GM12878 (cell line): Measurements from ENCODE around the gene GEMIN2. TPM values are rescaled to one million over a fixed set of nuclear protein-coding genes. Genes with fewer than 3 reads are reported as not detected.
A peak's percentile ranks its signal among the peaks of the same experiment; 100 is the strongest.

Experiments used
- ATAC-seq: fragments of 200-7000 bp; cut with Tn5 transposase; 3 replicates; pipeline ENCODE4 v1.9.1; 2020; ENCODE audit warnings: mild to moderate bottlenecking, moderate library complexity
- Bru-seq: library from RNA; stranded (reverse); fragments of 400-500 nt; gene quantifications from one replicate; lab custom pipeline; 2021; lab: Mats Ljungman, UMichigan
- BruChase-seq, 2 experiments: library from RNA; stranded (reverse); fragments of 400-500 nt; gene quantifications; one replicate each; lab custom pipeline; 2021; lab: Mats Ljungman, UMichigan
- BruUV-seq: library from RNA; stranded (reverse); fragments of 400-500 nt; replicated peaks from 2 replicates; lab custom pipeline; 2021; lab: Mats Ljungman, UMichigan
- CTCF ChIA-PET: fragments of 300-600 bp; sonication (Branson Sonifier 250); formaldehyde crosslinking; extraction: SDS; loops from one replicate; lab custom pipeline; 2021; ENCODE audit warnings: inconsistent platforms; lab: Yijun Ruan, JAX
- POLR2A ChIA-PET: fragments of 350-600 bp; formaldehyde crosslinking; extraction: SDS; loops from one replicate; lab custom pipeline; 2021; ENCODE audit warnings: inconsistent platforms; lab: Charles Lee
- RAD21 ChIA-PET: fragments of 300-600 bp; sonication (Branson Sonifier 250); formaldehyde crosslinking; loops from one replicate; lab custom pipeline; 2023; ENCODE audit warnings: antibody characterized with exemption; ENCODE audit not compliant: unreplicated experiment; lab: Charles Lee
- SMC1A ChIA-PET: fragments of 300-600 bp; sonication (Branson Sonifier 250); formaldehyde crosslinking; loops from one replicate; lab custom pipeline; 2023; ENCODE audit not compliant: unreplicated experiment, uncharacterized antibody; lab: Charles Lee
- DNase-seq: peaks from one replicate; pipeline ENCODE4 v3.0.0-alpha.2; 2011; ENCODE audit warnings: low read depth, low spot score
- FAIRE-seq: peaks from 3 replicates; lab custom pipeline; 2011; peaks lifted over from hg19 to GRCh38; lab: Jason Lieb, UNC
- H2AFZ ChIP-seq: 2 replicates; pipeline ENCODE4 v1.6.0; 2011; ENCODE audit warnings: low read depth, low read length, control low read depth; ENCODE audit not compliant: control insufficient read depth
- H3K27ac ChIP-seq: 2 replicates; pipeline ENCODE4 v1.5.1; 2011; ENCODE audit warnings: control low read depth; ENCODE audit not compliant: control insufficient read depth, insufficient read depth
- H3K27me3 ChIP-seq, 2 experiments: replicated peaks in 1 of 2; 2 replicates each; pipeline versions ENCODE4 v1.6.0 to v1.6.1; 2011; ENCODE audit warnings: low read length in 1 of 2; ENCODE audit not compliant: control insufficient read depth in 2 of 2, insufficient read depth in 2 of 2
- H3K36me3 ChIP-seq, 2 experiments: 2 replicates each; pipeline ENCODE4 v1.5.1; 2011; ENCODE audit warnings: low read length in 1 of 2; ENCODE audit not compliant: control insufficient read depth in 2 of 2, insufficient read depth in 2 of 2
- H3K4me1 ChIP-seq: 2 replicates; pipeline ENCODE4 v1.6.1; 2011; ENCODE audit warnings: mild to moderate bottlenecking, low read length, moderate library complexity, mixed read lengths; ENCODE audit not compliant: control insufficient read depth, insufficient read depth
- H3K4me2 ChIP-seq: 2 replicates; pipeline ENCODE4 v1.6.0; 2011; ENCODE audit warnings: control low read depth; ENCODE audit not compliant: control insufficient read depth, insufficient read depth
- H3K4me3 ChIP-seq: fragments of 200-600 bp; sonication (generic); 2 replicates; pipeline ENCODE4 v1.5.1; 2016
- H3K79me2 ChIP-seq: 2 replicates; pipeline ENCODE4 v1.6.0; 2011; ENCODE audit warnings: low read length; ENCODE audit not compliant: control insufficient read depth, insufficient read depth
- H3K9ac ChIP-seq: 2 replicates; pipeline ENCODE4 v1.8.0; 2011; ENCODE audit warnings: low read length, control low read depth, mixed read lengths; ENCODE audit not compliant: control insufficient read depth, insufficient read depth
- H3K9me3 ChIP-seq: replicated peaks from 3 replicates; pipeline ENCODE4 v1.5.1; 2011; ENCODE audit warnings: mild to moderate bottlenecking, low read length; ENCODE audit not compliant: control insufficient read depth, insufficient read depth
- H4K20me1 ChIP-seq: 2 replicates; pipeline ENCODE4 v1.6.0; 2011; ENCODE audit not compliant: control insufficient read depth, insufficient read depth
- CBX3 ChIP-seq: fragments of 200-600 bp; sonication (generic); IDR thresholded peaks from 2 replicates; pipeline ENCODE4 v1.6.1; 2016; ENCODE audit warnings: low read depth, borderline replicate concordance
- CREB1 ChIP-seq: IDR thresholded peaks from 2 replicates; pipeline ENCODE4 v1.6.1; 2012; ENCODE audit warnings: low read depth, mild to moderate bottlenecking, inconsistent platforms
- GABPA ChIP-seq: IDR thresholded peaks from 2 replicates; pipeline ENCODE4 v1.6.1; 2014; ENCODE audit warnings: antibody characterized with exemption, low read depth, mild to moderate bottlenecking, inconsistent platforms
- HDAC6 ChIP-seq: fragments of 200-600 bp; sonication (generic); IDR thresholded peaks from one replicate; pipeline ENCODE4 v1.8.0; 2017; ENCODE audit warnings: antibody characterized with exemption; ENCODE audit not compliant: unreplicated experiment
- HDGF ChIP-seq: fragments of 450-650 bp; IDR thresholded peaks from 2 replicates; pipeline ENCODE4 v1.6.1; 2016; ENCODE audit warnings: antibody characterized with exemption
- MXI1 ChIP-seq: fragments of 150-350 bp; IDR thresholded peaks from 2 replicates; pipeline ENCODE4 v1.6.1; 2011; ENCODE audit warnings: low read depth, mild to moderate bottlenecking, inconsistent platforms, low read length, improper control_type of control experiment
- NBN ChIP-seq: fragments of 450-650 bp; IDR thresholded peaks from 2 replicates; pipeline ENCODE4 v1.6.1; 2016
- NR2C1 ChIP-seq: fragments of 450-650 bp; IDR thresholded peaks from 2 replicates; pipeline ENCODE4 v1.6.1; 2017; ENCODE audit warnings: antibody characterized with exemption, mild to moderate bottlenecking, moderate library complexity
- NR2F1 ChIP-seq: fragments of 450-650 bp; conservative IDR thresholded peaks from 2 replicates; pipeline ENCODE4 v1.6.1; 2017; ENCODE audit warnings: mild to moderate bottlenecking
- POLR2A ChIP-seq: IDR thresholded peaks from 2 replicates; pipeline ENCODE4 v1.6.1; 2011; ENCODE audit warnings: low read depth, mild to moderate bottlenecking, low read length
- POLR2AphosphoS2 ChIP-seq: IDR thresholded peaks from 2 replicates; pipeline ENCODE4 v1.6.1; 2011; ENCODE audit warnings: low read depth, mild to moderate bottlenecking, low read length, improper control_type of control experiment, moderate library complexity
- SIX5 ChIP-seq: IDR thresholded peaks from 2 replicates; pipeline ENCODE4 v1.6.1; 2011; ENCODE audit warnings: mild to moderate bottlenecking, low read depth, low read length, moderate library complexity; ENCODE audit not compliant: severe bottlenecking
- SMARCA5 ChIP-seq: fragments of 450-650 bp; IDR thresholded peaks from 2 replicates; pipeline ENCODE4 v1.6.1; 2017; ENCODE audit warnings: mild to moderate bottlenecking
- SPI1 ChIP-seq: IDR thresholded peaks from 2 replicates; pipeline ENCODE4 v1.6.1; 2011; ENCODE audit warnings: low read depth, mild to moderate bottlenecking, low read length, moderate library complexity, borderline replicate concordance; ENCODE audit not compliant: insufficient read depth
- TCF12 ChIP-seq: IDR thresholded peaks from 2 replicates; pipeline ENCODE4 v1.6.1; 2011; ENCODE audit warnings: low read depth, mild to moderate bottlenecking, low read length
- WGBS: methylation state at CpG from one replicate; pipeline ENCODE4 v1.1.6; 2016; ENCODE audit warnings: low lambda C conversion rate; ENCODE audit not compliant: insufficient replicate concordance, insufficient coverage; ENCODE audit errors: missing lambda C conversion rate; 5-methylcytosine and 5-hydroxymethylcytosine counted together
- in situ Hi-C: fragments of 300-500 bp; cut with MboI; formaldehyde crosslinking; loops from 9 replicates; pipeline ENCODE4 v1.14.3; 2018; ENCODE audit warnings: mixed read lengths
- intact Hi-C: fragments of 100-400 bp; cut with micrococcal nuclease; formaldehyde crosslinking; loops from one replicate; pipeline ENCODE4 v1.14.2; 2022; ENCODE audit not compliant: unreplicated experiment
- long read RNA-seq, 2 experiments: library from polyadenylated mRNA; unstranded; transcript quantifications; one replicate each; pipeline ENCODE4 v2.0.0, GENCODE V29; 2019 to 2020
- polyA minus RNA-seq, 3 experiments: library from RNA; depleted of rRNA, polyadenylated mRNA; stranded (reverse); fragments of >200 nt; gene quantifications; 2 replicates each; pipeline ENCODE4 v1.2.3, GENCODE V29; 2011
- polyA plus RNA-seq, 11 experiments: library from polyadenylated mRNA; depleted of rRNA in 4 of 11; unstranded in 6 of 11; stranded (reverse) in 5 of 11; fragments of >200 nt; fragmentation: Nextera tagmentation in 4 of 11; fragmentation: Illumina TruSeq in 1 of 11; extraction: Ambion mirVana in 4 of 11; extraction: Trizol in 1 of 11; gene quantifications; 1 replicate in 1 of 11; 2 replicates in 10 of 11; pipeline versions ENCODE4 v1.2.1 to v1.2.3, GENCODE V29; 2011 to 2016; ENCODE audit warnings: inconsistent platforms in 2 of 11, missing spikeins in 2 of 11, low read depth in 1 of 11
- total RNA-seq, 4 experiments: library from RNA; depleted of rRNA in 3 of 4; stranded (reverse); fragments of >200 nt in 3 of 4; fragmentation: Illumina TruSeq in 1 of 4; extraction: Trizol in 1 of 4; gene quantifications; 2 replicates each; pipeline versions ENCODE4 v1.2.1 to v1.2.3, GENCODE V29; 2013 to 2021
- TF ChIP-seq, protein P1 (sequence below): IDR thresholded peaks from 2 replicates; pipeline ENCODE4 v1.6.1; 2012; ENCODE audit warnings: low read depth, low read length, improper control_type of control experiment

The GEMIN2 gene
- total RNA-seq (2013; cell fraction: nucleolus; rRNA removed): 35.1 and 36.7 TPM in 2 replicates
- total RNA-seq (2014; rRNA removed) (38.0 and 44.4 TPM in 2 replicates), total RNA-seq (2014; rRNA removed; fragmentation: Illumina TruSeq; extraction: Trizol) (37.4 and 38.8 TPM in 2 replicates), total RNA-seq (2021) (25.9 and 28.4 TPM in 2 replicates), polyA plus RNA-seq (2011; rRNA removed) (45.0 and 67.0 TPM in 2 replicates), polyA plus RNA-seq (2014; fragmentation: Illumina TruSeq; extraction: Trizol) (37.3 and 38.0 TPM in 2 replicates), polyA plus RNA-seq (2014; fragmentation: Nextera tagmentation; extraction: Ambion mirVana) (10 to 100 TPM; 51.5 to 69.3 TPM), polyA plus RNA-seq (2014; rRNA removed) (32.0 and 48.3 TPM in 2 replicates), polyA plus RNA-seq (2016; fragmentation: Nextera tagmentation; extraction: Ambion mirVana) (10 to 100 TPM; 47.3 to 52.6 TPM), polyA minus RNA-seq (2011; rRNA and poly(A)+ RNA removed) (13.7 and 13.8 TPM in 2 replicates), Bru-seq, nascent RNA (percentile 69 among the genes with signal in this experiment), BruChase-seq, experiment 1, labeled RNA remaining after a 6-hour chase (percentile 64 among the genes with signal in this experiment), BruChase-seq, experiment 2, labeled RNA remaining after a 2-hour chase (percentile 69 among the genes with signal in this experiment)
- polyA plus RNA-seq (2011; ENCODE audit: low read depth): 11.8 TPM
- polyA plus RNA-seq (2011; cell fraction: cytosol; rRNA removed): 24.2 TPM in 2 replicates
- 24.0 and 37.2 TPM in 2 replicates for polyA plus RNA-seq (2011; cell fraction: nucleus; rRNA removed)
- 21.1 and 23.5 TPM in 2 replicates for polyA plus RNA-seq (2012)
- polyA minus RNA-seq (2011; cell fraction: cytosol; rRNA and poly(A)+ RNA removed): 6.4 and 8.5 TPM in 2 replicates
- 10.9 and 14.5 TPM in 2 replicates for polyA minus RNA-seq (2011; cell fraction: nucleus; rRNA and poly(A)+ RNA removed)
- long read RNA-seq, experiment 1, transcript GEMIN2-202 (10 exons, 1,420 nt): major isoform, 14 of 25 reads
- long read RNA-seq, experiment 1, partial matches to known transcripts: 0 of 25 reads
- long read RNA-seq, experiment 1, other reads (novel, unspliced or antisense): 7 of 25 reads
- long read RNA-seq, experiment 2, transcript GEMIN2-202 (10 exons, 1,420 nt): major isoform, 101 of 166 reads
- long read RNA-seq, experiment 2, transcript GEMIN2-201 (9 exons, 1,094 nt): minor isoform, 9 of 166 reads
- long read RNA-seq, experiment 2, transcript GEMIN2-203 (9 exons, 801 nt): minor isoform, 16 of 166 reads
- long read RNA-seq, experiment 2, partial matches to known transcripts: 2 of 166 reads
- long read RNA-seq, experiment 2, other reads (novel, unspliced or antisense): 33 of 166 reads

- Histone ChIP-seq H3K27me3 (no peaks in the 10 kb centered on the region), H3K79me2 (peaks cover 15% of the 10 kb centered on the region), H3K4me3 (peak within 1 kb of the TSS; percentile 73), H4K20me1 (no peaks in the 10 kb centered on the region), H3K4me2 (peak within 1 kb of the TSS; percentile 67), H3K9me3 (peaks cover 3% of the 10 kb centered on the region; the same call in 2 of the 3 replicates), H2AFZ (peak within 1 kb of the TSS; percentile 84), H3K27ac (peak within 1 kb of the TSS; percentile 64), H3K4me1 (peaks cover 15% of the 10 kb centered on the region), H3K36me3 (peaks cover 0 to 3% of the 10 kb centered on the region in 2 experiments; a peak in 2 of 4 replicates), H3K9ac (peak within 1 kb of the TSS; percentile 63)
- ChIA-PET RAD21 (interaction anchor here (0.7 to 3.4 kb wide), 10 partner anchors 9 to 354 kb away, joined by 3 to 28 read pairs (median 4); partner anchors contain the start of genes SEC23A and TRAPPC6B), POLR2A (interaction anchor here (0.6 to 1.5 kb wide), 10 partner anchors 9 to 318 kb away, joined by 3 to 22 read pairs (median 4); partner anchors contain the start of genes FBXO33, SEC23A and TRAPPC6B), CTCF (interaction anchor here (0.8 to 3.3 kb wide), 5 partner anchors 9 to 312 kb away, joined by 3 to 13 read pairs (median 4); partner anchors contain the start of genes SEC23A and TRAPPC6B), SMC1A (interaction anchor here (0.8 to 4.7 kb wide), 15 partner anchors 10 to 357 kb away, joined by 3 to 39 read pairs (median 4); partner anchors contain the start of genes PNN, SEC23A and TRAPPC6B)
- peak; percentile 80 for FAIRE-seq
- BruUV-seq: TSS peak; percentile 81
- peak; percentile 89 for DNase-seq
- ATAC-seq: peak; percentile 94
- intact Hi-C loops: loop anchor here (1.0 to 10.0 kb wide), 3 partner anchors 11 to 151 kb away; partner anchors contain the start of genes PNN and SEC23A
- WGBS: under 1% methylated on average over 40 of the region's 40 CpGs
- in situ Hi-C loops: no loop called here
- peak; percentile 44; the same call in 1 of the 2 replicates for TF ChIP-seq POLR2AphosphoS2
- no peak for TF ChIP-seq HDAC6
- TF ChIP-seq POLR2A: peak; percentile 91
- TF ChIP-seq CREB1: 0 out of 2 replicates have a peak, but pooled peaks have one; percentile 2
- peak; percentile 50; the same call in 1 of the 2 replicates for TF ChIP-seq MXI1
- peak; percentile 55 for TF ChIP-seq NBN
- TF ChIP-seq NR2C1: peak; percentile 82
- TF ChIP-seq HDGF: 0 out of 2 replicates have a peak, but pooled peaks have one; percentile 35
- TF ChIP-seq, protein P1, sequence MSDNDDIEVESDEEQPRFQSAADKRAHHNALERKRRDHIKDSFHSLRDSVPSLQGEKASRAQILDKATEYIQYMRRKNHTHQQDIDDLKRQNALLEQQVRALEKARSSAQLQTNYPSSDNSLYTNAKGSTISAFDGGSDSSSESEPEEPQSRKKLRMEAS: peak; percentile 66
- TF ChIP-seq GABPA: peak; percentile 67; the same call in 1 of the 2 replicates
- TF ChIP-seq TCF12: 0 out of 2 replicates have a peak, but pooled peaks have one; percentile 12
- no peak for TF ChIP-seq CBX3
- TF ChIP-seq SMARCA5: no peak
- TF ChIP-seq SIX5: peak; percentile 10
- TF ChIP-seq NR2F1: 0 out of 2 replicates have a peak, but pooled peaks have one; percentile 21
- 0 out of 2 replicates have a peak, but pooled peaks have one; percentile 14 for TF ChIP-seq SPI1
These were observed at the start of gene GEMIN2 for GRCh38 chr14:39114073-39114838. Gene GEMIN2 (plus strand): TSS chr14:39114323. CDS start chr14:39114339, 16 bp downstream.
